Panc1 (cell line): ENCODE results near the gene MSMP. TPM values are rescaled to one million over a fixed set of nuclear protein-coding genes. Genes with fewer than 3 reads are reported as not detected.

ENCODE experiments used
- ATAC-seq: fragments of 200-7000 bp; cut with Tn5 transposase; 2 replicates; pipeline ENCODE4 v1.9.1; 2020; ENCODE audit warnings: mild to moderate bottlenecking, moderate library complexity
- BruUV-seq: library from RNA; stranded (reverse); fragments of 400-500 nt; replicated peaks from 2 replicates; lab custom pipeline; 2021; lab: Mats Ljungman, UMichigan
- CTCF ChIA-PET: fragments of 300-600 bp; sonication (Branson Sonifier 250); formaldehyde crosslinking; loops from one replicate; lab custom pipeline; 2022; ENCODE audit warnings: antibody characterized with exemption; lab: Charles Lee
- POLR2A ChIA-PET: fragments of 300-600 bp; sonication (Branson Sonifier 250); formaldehyde crosslinking; loops from one replicate; lab custom pipeline; 2022; ENCODE audit warnings: antibody characterized with exemption; lab: Charles Lee
- DNase-seq: peaks from one replicate; pipeline ENCODE4 v3.0.0-alpha.2; 2010; ENCODE audit warnings: low read depth, low spot score
- H3K27ac ChIP-seq: 2 replicates; pipeline ENCODE4 v1.5.1; 2011; ENCODE audit warnings: mild to moderate bottlenecking, low read length, inconsistent platforms
- H3K27me3 ChIP-seq: fragments of 200-500 bp; sonication (Bioruptor generic); 2 replicates; pipeline ENCODE4 v1.6.0; 2014; ENCODE audit warnings: low read length, inconsistent platforms; ENCODE audit not compliant: control insufficient read depth, insufficient read depth
- H3K36me3 ChIP-seq: fragments of 200-500 bp; sonication (Bioruptor generic); 2 replicates; pipeline ENCODE4 v1.5.1; 2014; ENCODE audit warnings: inconsistent platforms, mild to moderate bottlenecking, low read length, moderate library complexity; ENCODE audit not compliant: control insufficient read depth, insufficient read depth
- H3K4me1 ChIP-seq: 2 replicates; pipeline ENCODE4 v1.5.1; 2011; ENCODE audit warnings: inconsistent platforms, mild to moderate bottlenecking, low read length, moderate library complexity; ENCODE audit not compliant: control insufficient read depth, insufficient read depth
- H3K4me3 ChIP-seq, 2 experiments: 2 replicates each; pipeline ENCODE4 v1.5.1; 2011 to 2012; ENCODE audit warnings: low read depth in 2 of 2, low read length in 2 of 2, mild to moderate bottlenecking in 2 of 2, inconsistent platforms in 1 of 2, moderate library complexity in 1 of 2
- H3K9me3 ChIP-seq: fragments of 200-500 bp; sonication (Bioruptor generic); 2 replicates; pipeline ENCODE4 v1.5.1; 2014; ENCODE audit warnings: low read depth, mild to moderate bottlenecking, inconsistent platforms, low read length, moderate library complexity; ENCODE audit not compliant: control insufficient read depth, insufficient read depth
- POLR2AphosphoS5 ChIP-seq: IDR thresholded peaks from 2 replicates; pipeline ENCODE4 v1.6.1; 2012; ENCODE audit warnings: mild to moderate bottlenecking, low read depth, low read length, moderate library complexity
- REST ChIP-seq, 2 experiments: IDR thresholded peaks; 2 replicates each; pipeline ENCODE4 v1.6.1; 2011 to 2012; ENCODE audit warnings: low read depth in 2 of 2, control low read depth in 1 of 2, low read length in 1 of 2, mild to moderate bottlenecking in 1 of 2, moderate library complexity in 1 of 2; ENCODE audit not compliant: insufficient read depth in 1 of 2
- SIN3A ChIP-seq: IDR thresholded peaks from 2 replicates; pipeline ENCODE4 v1.6.1; 2012; ENCODE audit warnings: low read depth, mild to moderate bottlenecking, low read length, moderate library complexity, borderline replicate concordance; ENCODE audit not compliant: insufficient read depth
- TCF7L2 ChIP-seq: IDR thresholded peaks from 2 replicates; pipeline ENCODE4 v1.6.1; 2011; ENCODE audit warnings: mild to moderate bottlenecking, low read depth, low read length, inconsistent platforms
- in situ Hi-C: cut with HindIII; loops from 2 replicates; pipeline ENCODE4 v1.10.0; 2016; ENCODE audit warnings: low sequenced_read_pairs, low pct_unique_long_range_greater_than_20kb
- intact Hi-C: fragments of 100-400 bp; cut with micrococcal nuclease; formaldehyde crosslinking; loops from one replicate; pipeline ENCODE4 v1.10.0; 2022; ENCODE audit not compliant: unreplicated experiment
- total RNA-seq: library from RNA; stranded (reverse); gene quantifications from one replicate; pipeline ENCODE4 v1.2.1, GENCODE V29; 2021; ENCODE audit not compliant: unreplicated experiment
- TF ChIP-seq, protein P1 (sequence below): fragments of 450-650 bp; IDR thresholded peaks from 2 replicates; pipeline ENCODE4 v1.5.1; 2017; ENCODE audit warnings: mild to moderate bottlenecking

MSMP gene
- total RNA-seq, 1 experiment from 2014 or later = 1.4 TPM

DNA sequence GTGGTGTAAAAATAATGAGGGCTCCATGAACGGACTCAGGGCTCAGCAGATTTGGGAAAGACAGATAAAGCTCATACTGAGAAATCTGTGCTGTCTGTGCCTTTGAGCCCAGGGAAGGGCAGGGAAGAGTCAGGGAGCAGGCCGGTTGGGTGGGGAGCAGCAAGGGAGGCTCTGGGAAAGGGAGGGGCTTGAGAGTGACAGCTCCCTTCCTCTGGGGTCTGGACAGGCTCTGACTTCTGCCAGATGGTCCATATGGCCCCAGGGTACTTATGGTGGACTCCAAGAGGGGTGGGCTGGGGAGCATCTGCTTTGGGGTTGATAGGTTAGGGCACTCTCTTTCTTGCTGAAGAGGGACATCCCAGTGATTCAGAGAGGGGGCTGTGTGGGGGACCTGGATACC is 39.4 kb upstream of the MSMP start:
- BruUV-seq = no TSS peak
- in situ Hi-C loops = no loop called here
- H3K4me1 ChIP-seq = 0 out of 2 replicates have a peak, but pooled peaks cover 3% of the 10 kb centered on the region
- no peaks in the 10 kb centered on the region for H3K36me3 ChIP-seq
- H3K4me3 ChIP-seq = no peak overlapping the region
- CTCF ChIA-PET = interaction anchor here (0.8 to 1.0 kb wide), 2 partner anchors 32 to 89 kb away, joined by 3 to 4 read pairs; no protein-coding TSS in a partner anchor
- no peaks in the 10 kb centered on the region for H3K9me3 ChIP-seq
- POLR2A ChIA-PET = no interaction called here
- H3K27me3 ChIP-seq = no peaks in the 10 kb centered on the region
- ATAC-seq (no peak), DNase-seq (no peak)
- no peak for TF ChIP-seq POLR2AphosphoS5
- TF ChIP-seq TCF7L2 = no peak
- no peak for TF ChIP-seq REST (IDR thresholded peaks at IDR 0.05; ENCODE audit: insufficient read depth in 1 of 2, low read depth in 2 of 2, low read length in 1 of 2)
- TF ChIP-seq, protein P1, sequence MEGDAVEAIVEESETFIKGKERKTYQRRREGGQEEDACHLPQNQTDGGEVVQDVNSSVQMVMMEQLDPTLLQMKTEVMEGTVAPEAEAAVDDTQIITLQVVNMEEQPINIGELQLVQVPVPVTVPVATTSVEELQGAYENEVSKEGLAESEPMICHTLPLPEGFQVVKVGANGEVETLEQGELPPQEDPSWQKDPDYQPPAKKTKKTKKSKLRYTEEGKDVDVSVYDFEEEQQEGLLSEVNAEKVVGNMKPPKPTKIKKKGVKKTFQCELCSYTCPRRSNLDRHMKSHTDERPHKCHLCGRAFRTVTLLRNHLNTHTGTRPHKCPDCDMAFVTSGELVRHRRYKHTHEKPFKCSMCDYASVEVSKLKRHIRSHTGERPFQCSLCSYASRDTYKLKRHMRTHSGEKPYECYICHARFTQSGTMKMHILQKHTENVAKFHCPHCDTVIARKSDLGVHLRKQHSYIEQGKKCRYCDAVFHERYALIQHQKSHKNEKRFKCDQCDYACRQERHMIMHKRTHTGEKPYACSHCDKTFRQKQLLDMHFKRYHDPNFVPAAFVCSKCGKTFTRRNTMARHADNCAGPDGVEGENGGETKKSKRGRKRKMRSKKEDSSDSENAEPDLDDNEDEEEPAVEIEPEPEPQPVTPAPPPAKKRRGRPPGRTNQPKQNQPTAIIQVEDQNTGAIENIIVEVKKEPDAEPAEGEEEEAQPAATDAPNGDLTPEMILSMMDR = no peak
- TF ChIP-seq SIN3A = no peak
- intact Hi-C loops = no loop called here
- no peak overlapping the region for H3K27ac ChIP-seq

DNA sequence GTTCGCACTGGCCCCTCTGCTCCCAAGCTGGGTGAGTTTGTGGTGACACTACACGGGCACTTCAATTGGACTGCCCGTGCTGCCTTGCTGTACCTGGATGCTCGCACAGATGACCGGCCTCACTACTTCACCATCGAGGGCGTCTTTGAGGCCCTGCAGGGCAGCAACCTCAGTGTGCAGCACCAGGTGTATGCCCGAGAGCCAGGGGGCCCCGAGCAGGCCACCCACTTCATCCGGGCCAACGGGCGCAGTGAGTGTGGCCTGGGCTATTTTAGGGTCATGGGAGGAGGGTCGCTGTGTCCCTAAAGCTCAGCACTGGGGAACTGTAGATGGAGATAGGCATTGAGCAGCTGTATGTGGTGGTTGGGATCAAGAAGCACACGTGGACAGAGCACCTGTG is 38.8 kb upstream of the MSMP start:
- no peaks in the 10 kb centered on the region for H3K36me3 ChIP-seq
- in situ Hi-C loops (no loop called here), intact Hi-C loops (no loop called here)
- ATAC-seq = no peak
- H3K27me3 ChIP-seq = no peaks in the 10 kb centered on the region
- no TSS peak for BruUV-seq
- H3K27ac ChIP-seq = no peak overlapping the region
- TF ChIP-seq TCF7L2 (no peak), POLR2AphosphoS5 (no peak), SIN3A (no peak)
- TF ChIP-seq, protein P1 = no peak
- ChIA-PET CTCF (interaction anchor here (0.6 to 1.0 kb wide), 3 partner anchors 32 to 146 kb away, joined by 3 to 6 read pairs (median 4); no protein-coding TSS in a partner anchor), POLR2A (no interaction called here)
- H3K9me3 ChIP-seq = no peaks in the 10 kb centered on the region
- 0 out of 2 replicates have a peak, but pooled peaks cover 3% of the 10 kb centered on the region for H3K4me1 ChIP-seq
- DNase-seq = no peak
- no peak overlapping the region for H3K4me3 ChIP-seq
